IMR-90 (cell line): ENCODE data around the gene ARFGAP3. TPM values are rescaled to one million over a fixed set of nuclear protein-coding genes. Genes with fewer than 3 reads are reported as not detected.
"Not testable (repeated sequence)": the region's sequence is repeated elsewhere in the genome, so short reads cannot be mapped to it uniquely, and the experiment has no call there.

Source experiments
- ATAC-seq: fragments of 200-7000 bp; cut with Tn5 transposase; 2 replicates; pipeline ENCODE4 v1.9.1; 2020; ENCODE audit warnings: low read depth, mild to moderate bottlenecking, moderate library complexity
- BruUV-seq: library from RNA; stranded (reverse); fragments of 400-500 nt; replicated peaks from 2 replicates; lab custom pipeline; 2021; lab: Mats Ljungman, UMichigan
- CTCF ChIA-PET: fragments of 300-600 bp; formaldehyde crosslinking; extraction: SDS; loops from one replicate; lab custom pipeline; 2021; ENCODE audit warnings: antibody characterized with exemption; lab: Yijun Ruan, JAX
- POLR2A ChIA-PET: fragments of 300-600 bp; sonication (Branson Sonifier 250); formaldehyde crosslinking; loops from one replicate; lab custom pipeline; 2022; ENCODE audit warnings: antibody characterized with exemption; ENCODE audit not compliant: unreplicated experiment; lab: Charles Lee
- DNase-seq: peaks from one replicate; pipeline ENCODE4 v3.0.0; 2013
- H2AFZ ChIP-seq: replicated peaks from 2 replicates; pipeline ENCODE3; 2013; ENCODE audit warnings: low read length, mild to moderate bottlenecking; ENCODE audit not compliant: poor library complexity
- H2AK5ac ChIP-seq: 2 replicates; pipeline ENCODE4 v1.6.1; 2013; ENCODE audit warnings: low read depth, low read length, inconsistent platforms
- H2AK9ac ChIP-seq: replicated peaks from 2 replicates; pipeline ENCODE3; 2013; ENCODE audit warnings: mild to moderate bottlenecking, low read depth, low read length, moderate library complexity; ENCODE audit not compliant: poor library complexity
- H2BK120ac ChIP-seq: 2 replicates; pipeline ENCODE4 v1.6.1; 2013; ENCODE audit warnings: low read depth, low read length, inconsistent platforms
- H2BK15ac ChIP-seq: 3 replicates; pipeline ENCODE4 v1.6.1; 2013; ENCODE audit warnings: low read depth, low read length, inconsistent platforms
- H2BK20ac ChIP-seq: 2 replicates; pipeline ENCODE4 v1.6.1; 2013; ENCODE audit warnings: low read depth, mild to moderate bottlenecking, inconsistent platforms, low read length, moderate library complexity
- H2BK5ac ChIP-seq: 2 replicates; pipeline ENCODE4 v1.6.1; 2013; ENCODE audit warnings: mild to moderate bottlenecking, low read depth, low read length, inconsistent platforms; ENCODE audit not compliant: poor library complexity, severe bottlenecking
- H3K14ac ChIP-seq: replicated peaks from 2 replicates; pipeline ENCODE4 v1.6.1; 2013; ENCODE audit warnings: low read depth, low read length, inconsistent platforms
- H3K18ac ChIP-seq: 2 replicates; pipeline ENCODE4 v1.6.1; 2013; ENCODE audit warnings: low read depth, low read length, control low read depth
- H3K23ac ChIP-seq: 2 replicates; pipeline ENCODE4 v1.6.1; 2013; ENCODE audit warnings: low read depth, low read length, inconsistent platforms
- H3K27ac ChIP-seq: 2 replicates; pipeline ENCODE4 v1.5.1; 2013; ENCODE audit warnings: mild to moderate bottlenecking, control low read depth, low read length; ENCODE audit not compliant: insufficient read depth
- H3K27me3 ChIP-seq: 2 replicates; pipeline ENCODE4 v1.6.1; 2013; ENCODE audit warnings: low read length; ENCODE audit not compliant: control insufficient read depth, insufficient read depth
- H3K36me3 ChIP-seq: 2 replicates; pipeline ENCODE4 v1.6.1; 2013; ENCODE audit warnings: low read length, mixed read lengths; ENCODE audit not compliant: control insufficient read depth, insufficient read depth
- H3K4ac ChIP-seq: 2 replicates; pipeline ENCODE4 v1.6.1; 2013; ENCODE audit warnings: low read depth, low read length, inconsistent platforms
- H3K4me1 ChIP-seq: 2 replicates; pipeline ENCODE4 v1.6.1; 2013; ENCODE audit warnings: low read length, mixed read lengths; ENCODE audit not compliant: control insufficient read depth, insufficient read depth
- H3K4me2 ChIP-seq: 2 replicates; pipeline ENCODE4 v1.6.1; 2013; ENCODE audit warnings: low read depth, mild to moderate bottlenecking, control low read depth, low read length, moderate library complexity
- H3K4me3 ChIP-seq: 2 replicates; pipeline ENCODE4 v1.5.1; 2013; ENCODE audit warnings: low read depth, mild to moderate bottlenecking, control low read depth, low read length, moderate library complexity; ENCODE audit not compliant: insufficient read depth
- H3K56ac ChIP-seq: 2 replicates; pipeline ENCODE4 v1.6.1; 2013; ENCODE audit warnings: low read length, inconsistent platforms; ENCODE audit not compliant: insufficient read depth; ENCODE audit errors: extremely low read depth
- H3K79me1 ChIP-seq, 2 experiments: 2 replicates each; pipeline ENCODE4 v1.6.1; 2013; ENCODE audit warnings: low read length in 2 of 2, inconsistent platforms in 1 of 2, low read depth in 1 of 2
- H3K9ac ChIP-seq: 2 replicates; pipeline ENCODE4 v1.6.1; 2013; ENCODE audit warnings: low read depth, low read length, control low read depth
- H3K9me1 ChIP-seq: 2 replicates; pipeline ENCODE4 v1.6.1; 2013; ENCODE audit warnings: low read length, inconsistent platforms; ENCODE audit not compliant: insufficient read depth
- H3K9me3 ChIP-seq: 2 replicates; pipeline ENCODE4 v1.6.1; 2013; ENCODE audit warnings: low read length; ENCODE audit not compliant: control insufficient read depth, insufficient read depth
- H4K20me1 ChIP-seq: 2 replicates; pipeline ENCODE4 v1.6.1; 2013; ENCODE audit warnings: low read length, inconsistent platforms; ENCODE audit not compliant: insufficient read depth
- H4K5ac ChIP-seq: 2 replicates; pipeline ENCODE4 v1.6.1; 2013; ENCODE audit warnings: mild to moderate bottlenecking, low read depth, low read length, control low read depth
- H4K8ac ChIP-seq, 2 experiments: 2 replicates each; pipeline ENCODE4 v1.6.1; 2013; ENCODE audit warnings: low read depth in 2 of 2, low read length in 2 of 2, control low read depth in 1 of 2, inconsistent platforms in 1 of 2
- H4K91ac ChIP-seq: 2 replicates; pipeline ENCODE4 v1.6.1; 2013; ENCODE audit warnings: low read depth, low read length, inconsistent platforms; ENCODE audit not compliant: insufficient read depth
- FOS ChIP-seq: fragments of 150-350 bp; IDR thresholded peaks from 2 replicates; pipeline ENCODE4 v1.6.1; 2016; ENCODE audit warnings: low read depth, low read length
- NFE2L2 ChIP-seq: fragments of 150-350 bp; IDR thresholded peaks from 2 replicates; pipeline ENCODE4 v1.6.1; 2016; ENCODE audit warnings: low read depth, mild to moderate bottlenecking, low read length
- WGBS, 2 experiments: methylation state at CpG; one replicate each; pipeline versions ENCODE4 v1.1.5 to v1.1.7; 2013; ENCODE audit warnings: missing lambda C conversion rate in 2 of 2; ENCODE audit not compliant: insufficient read length in 1 of 2; ENCODE audit errors: extremely low coverage in 2 of 2; 5-methylcytosine and 5-hydroxymethylcytosine counted together
- dilution Hi-C: fragments of 300-500 bp; cut with HindIII; formaldehyde crosslinking; loops from one replicate; pipeline ENCODE4 v1.14.3; 2018; ENCODE audit warnings: low sequenced_read_pairs; ENCODE audit not compliant: unreplicated experiment
- in situ Hi-C: fragments of 300-500 bp; cut with MboI; formaldehyde crosslinking; loops from 3 replicates; pipeline ENCODE4 v1.14.3; 2019; ENCODE audit warnings: low sequenced_read_pairs, inconsistent platforms, mixed read lengths
- intact Hi-C: fragments of 100-400 bp; cut with micrococcal nuclease; formaldehyde crosslinking; loops from 2 replicates; pipeline ENCODE4 v1.10.0; 2022
- polyA plus RNA-seq, 3 experiments: library from polyadenylated mRNA; depleted of rRNA; stranded (reverse); fragments of >200 nt; gene quantifications; 2 replicates each; pipeline ENCODE4 v1.2.3, GENCODE V29; 2012; ENCODE audit warnings: low replicate concordance in 1 of 3
- total RNA-seq: library from RNA; depleted of rRNA; stranded (reverse); fragments of >200 nt; gene quantifications from 2 replicates; pipeline ENCODE4 v1.2.3, GENCODE V29; 2012

Gene ARFGAP3
- total and polyA plus RNA-seq, 2 of the 4 experiments (the other 2 are of a cell fraction): 50.0 to 70.1 TPM

GRCh38 chr22:42755553-42755952, 101.5 kb downstream of the ARFGAP3 start:
- WGBS, 2 experiments: no CpG with 5 or more reads among the region's 5 CpGs
- in situ Hi-C loops: not testable (repeated sequence)

GRCh38 chr22:42755121-42755520, 102.0 kb downstream of the ARFGAP3 start:
- ATAC-seq, H2BK15ac ChIP-seq: not testable (repeated sequence)
- CTCF ChIA-PET: interaction anchor here (0.6 kb wide), 1 partner anchor 1012 kb away, joined by 4 read pairs; no protein-coding TSS in a partner anchor

More at GRCh38 chr22:42755553-42755952, 101.5 kb downstream of the ARFGAP3 start:
- Histone ChIP-seq H3K18ac (peak overlapping the region; percentile 86), H2BK120ac (peak overlapping the region; percentile 87), H3K9me1 (peaks cover 17% of the 10 kb centered on the region), H3K14ac (peak overlapping the region; percentile 41; the same call in 1 of the 2 replicates), H2BK5ac (peak overlapping the region; percentile 50), H3K4ac (peak overlapping the region; percentile 93), H3K4me2 (peak overlapping the region; percentile 19; the same call in 1 of the 2 replicates), H2BK20ac (peak overlapping the region; percentile 98), H4K5ac (peak overlapping the region; percentile 36), H4K91ac (peak overlapping the region; percentile 91), H3K4me1 (peaks cover 26% of the 10 kb centered on the region), H3K27ac (peak overlapping the region; percentile 33), H2BK15ac (peak overlapping the region; percentile 99; the same call in 2 of the 3 replicates), H4K8ac (peak overlapping the region; percentile 55 to 86), H2AK5ac (peak overlapping the region; percentile 60)
- H4K20me1 ChIP-seq, H2AFZ ChIP-seq, H3K4me3 ChIP-seq, H3K9ac ChIP-seq, H3K9me3 ChIP-seq, H3K23ac ChIP-seq, H3K56ac ChIP-seq, dilution Hi-C loops, H3K27me3 ChIP-seq, H3K36me3 ChIP-seq, H2AK9ac ChIP-seq, POLR2A ChIA-PET, H3K79me1 ChIP-seq, intact Hi-C loops, BruUV-seq: not testable (repeated sequence)
- 0 out of 2 replicates have a peak, but pooled peaks have one; percentile 17 for TF ChIP-seq NFE2L2
- peak; percentile 78 for TF ChIP-seq FOS
- DNase-seq (peak; percentile 92), ATAC-seq (peak; percentile 74)
- CTCF ChIA-PET: interaction anchor here (0.6 kb wide), 2 partner anchors 10 to 1012 kb away, joined by 4 read pairs; no protein-coding TSS in a partner anchor

More at GRCh38 chr22:42755121-42755520, 102.0 kb downstream of the ARFGAP3 start:
- peak overlapping the region; percentile 15; the same call in 1 of the 2 replicates for H3K27ac ChIP-seq
- H4K5ac ChIP-seq, H3K14ac ChIP-seq, intact Hi-C loops, H3K9ac ChIP-seq, DNase-seq, H2AK9ac ChIP-seq, H2AK5ac ChIP-seq, H4K20me1 ChIP-seq, POLR2A ChIA-PET, H3K4me3 ChIP-seq, H3K18ac ChIP-seq, dilution Hi-C loops, H3K4me2 ChIP-seq, H3K79me1 ChIP-seq, H2AFZ ChIP-seq, H3K56ac ChIP-seq, H3K9me3 ChIP-seq, H3K23ac ChIP-seq, H3K36me3 ChIP-seq, in situ Hi-C loops, BruUV-seq, H3K27me3 ChIP-seq: not testable (repeated sequence)
- H2BK20ac ChIP-seq: peak overlapping the region; percentile 65; the same call in 1 of the 2 replicates
- peaks cover 17% of the 10 kb centered on the region for H3K9me1 ChIP-seq
- peak overlapping the region; percentile 34 for H3K4ac ChIP-seq
- H2BK120ac ChIP-seq: peak overlapping the region; percentile 57
- peak overlapping the region in 1 of 2 experiments; percentile 55; a peak in 2 of 4 replicates for H4K8ac ChIP-seq
- peak overlapping the region; percentile 0; the same call in 1 of the 2 replicates for H4K91ac ChIP-seq
- peaks cover 26% of the 10 kb centered on the region for H3K4me1 ChIP-seq
- H2BK5ac ChIP-seq: peak overlapping the region; percentile 42
- 98% methylated on average over 4 of the region's 16 CpGs; no CpG with 5 or more reads in 1 of the 2 experiments for WGBS, 2 experiments
